Activated CD4-positive, alpha-beta T cell treated with anti-CD3 and anti-CD28 coated beads, Interleukin-2, Interleukin-6, amounts not matched to agents 100 ng/mL and 50 ng/mL, durations not matched to agents 16 hours and 8 hours (primary cell): ENCODE measurements around the gene RAB7A.

Experiments used
- DNase-seq: peaks from one replicate; pipeline ENCODE4 v3.0.0-alpha.2; 2020

The RAB7A gene

GRCh38 chr3:128726023-128727016 lies at the start of gene RAB7A:
Gene RAB7A, plus strand, starts transcription at chr3:128726183. Its CDS starts 69,185 bp downstream, at chr3:128795368.
- peak; percentile 98 for DNase-seq

DNA sequence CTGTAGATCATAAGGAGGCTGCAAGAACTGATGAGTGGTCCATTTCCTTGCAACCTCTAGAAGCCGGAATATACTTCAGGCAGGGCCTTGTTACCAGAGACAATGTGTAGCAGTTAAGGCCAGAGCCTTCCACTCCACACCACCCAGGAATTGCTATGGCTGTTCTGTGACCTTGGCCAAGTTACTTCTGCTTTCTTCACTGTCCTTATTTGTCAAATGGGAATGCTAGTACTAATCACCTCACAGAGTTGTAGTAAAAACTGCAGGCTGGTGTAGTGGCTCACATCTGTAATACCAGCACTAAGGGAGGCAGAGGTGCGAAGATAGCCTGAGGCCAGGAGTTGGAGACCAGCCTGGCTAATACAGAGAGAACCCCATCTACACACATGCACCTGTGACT lies 46.6 kb upstream of the RAB7A start:
- no peak for DNase-seq

DNA sequence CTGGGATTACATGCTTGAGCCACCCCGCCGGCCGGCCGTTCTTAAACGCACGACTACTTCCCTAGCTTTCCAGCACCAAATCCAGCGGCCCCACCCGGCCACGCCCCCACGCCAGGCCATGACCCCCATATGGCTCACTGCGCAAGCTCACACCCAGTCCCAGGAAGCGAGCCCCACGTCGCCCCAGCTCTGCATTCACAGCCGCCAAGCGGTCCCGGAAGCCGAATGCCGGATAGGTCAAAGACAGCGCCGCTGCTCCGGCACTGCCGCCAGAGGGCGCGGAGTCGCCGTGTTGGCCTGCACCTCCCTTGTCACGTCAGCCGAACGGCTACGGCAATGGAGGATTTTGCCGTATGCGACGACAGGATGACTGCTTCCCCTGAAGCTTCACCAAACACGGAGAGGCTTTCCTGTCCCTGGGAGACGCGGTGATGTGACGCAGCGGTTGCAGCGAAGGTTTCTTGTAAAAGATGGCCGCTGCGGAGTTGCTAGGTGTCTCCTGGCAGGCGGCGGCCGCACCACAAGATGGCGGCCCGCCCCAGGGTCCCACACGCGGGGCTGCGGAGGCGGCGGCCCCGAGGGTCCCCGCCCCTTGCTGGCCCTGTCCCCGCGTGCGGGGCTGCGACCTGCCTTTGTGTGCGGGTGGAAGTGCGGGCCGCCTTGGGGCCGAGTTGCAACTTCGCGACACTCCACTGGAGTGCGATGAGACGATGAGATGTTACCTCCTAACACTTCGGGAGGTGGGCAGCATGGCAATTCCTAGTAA lies 45.2 kb upstream of the RAB7A start:
- peak; percentile 100 for DNase-seq

GRCh38 chr3:128681369-128681829 lies 44.6 kb upstream of the RAB7A start:
- no peak for DNase-seq

DNA sequence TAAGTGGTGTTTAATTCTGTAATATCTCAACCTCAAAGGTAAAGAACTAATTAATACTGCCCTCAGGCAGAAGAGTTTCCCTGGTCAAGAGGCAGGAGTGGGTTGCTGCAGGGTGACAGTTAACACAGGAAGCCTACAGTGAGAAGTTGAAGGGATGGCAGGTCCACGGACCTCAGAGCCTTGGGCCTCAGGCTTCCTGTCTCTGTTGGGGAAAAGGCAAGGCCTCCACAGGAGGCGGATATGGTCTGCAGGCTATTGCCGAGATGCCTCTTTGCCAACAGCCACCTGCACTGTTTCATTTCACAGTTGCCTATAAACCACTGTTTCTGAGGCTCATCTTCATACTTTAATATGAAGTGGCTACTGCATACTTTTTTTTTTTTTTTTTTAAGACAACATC lies 42.0 kb upstream of the RAB7A start:
- DNase-seq: no peak

DNA sequence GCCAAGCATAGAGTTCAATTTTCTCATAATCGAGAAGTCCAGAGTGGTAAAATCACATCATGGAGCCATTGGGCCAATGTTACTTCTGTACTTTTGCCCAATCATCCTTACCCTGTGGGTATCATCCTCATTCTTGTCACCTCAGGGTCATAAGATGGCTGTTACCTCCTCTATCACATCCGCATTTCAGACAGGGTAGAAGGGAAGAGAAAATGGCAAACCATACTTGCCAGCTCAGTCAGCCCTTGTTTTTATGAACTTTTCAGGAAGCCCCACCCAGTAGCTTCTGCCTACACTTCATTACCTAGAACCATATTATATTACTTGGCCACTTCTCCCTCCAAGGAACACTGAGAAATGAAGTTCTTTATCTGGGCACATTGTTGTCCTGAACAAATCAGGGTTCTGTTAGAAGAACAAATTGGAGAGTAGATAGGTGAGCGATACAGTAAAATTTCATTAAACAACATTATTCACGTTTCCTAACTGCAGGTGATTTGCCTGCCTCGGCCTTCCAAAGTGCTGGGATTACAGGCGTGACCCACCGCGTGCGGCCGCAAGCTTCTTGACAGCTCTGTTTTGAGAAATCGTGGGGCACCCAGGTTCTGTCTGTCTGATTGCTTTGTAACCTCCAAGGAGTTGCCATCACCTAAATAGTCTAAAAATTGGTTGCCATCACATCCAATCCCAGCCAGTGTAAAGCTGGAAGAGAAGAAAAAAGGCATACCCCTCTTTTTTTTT lies 40.8 kb upstream of the RAB7A start:
- DNase-seq: no peak

DNA sequence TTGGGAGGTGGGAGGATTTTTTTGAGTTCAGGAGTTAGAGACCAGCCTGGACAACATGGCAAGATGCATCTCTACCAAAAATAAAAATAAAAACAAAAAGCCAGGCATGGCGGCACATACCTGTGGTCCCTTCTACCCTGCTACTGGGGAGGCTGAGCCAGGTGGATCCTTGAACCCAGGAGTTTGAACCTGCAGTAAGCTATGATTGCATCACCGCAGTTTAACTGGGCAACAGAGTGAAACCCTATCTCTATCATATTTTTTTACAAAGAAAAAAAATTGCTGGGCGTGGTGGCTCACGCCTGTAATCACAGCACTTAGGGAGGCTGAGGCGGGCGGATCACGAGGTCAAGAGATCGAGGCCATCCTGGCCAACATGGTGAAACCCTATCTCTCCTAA lies 39.5 kb upstream of the RAB7A start:
- no peak for DNase-seq

- DNase-seq: no peak
Observed at GRCh38 chr3:128689060-128689459, 36.9 kb upstream of the RAB7A start.

- no peak for DNase-seq
Observed at GRCh38 chr3:128693696-128694095, 32.3 kb upstream of the RAB7A start.

DNA sequence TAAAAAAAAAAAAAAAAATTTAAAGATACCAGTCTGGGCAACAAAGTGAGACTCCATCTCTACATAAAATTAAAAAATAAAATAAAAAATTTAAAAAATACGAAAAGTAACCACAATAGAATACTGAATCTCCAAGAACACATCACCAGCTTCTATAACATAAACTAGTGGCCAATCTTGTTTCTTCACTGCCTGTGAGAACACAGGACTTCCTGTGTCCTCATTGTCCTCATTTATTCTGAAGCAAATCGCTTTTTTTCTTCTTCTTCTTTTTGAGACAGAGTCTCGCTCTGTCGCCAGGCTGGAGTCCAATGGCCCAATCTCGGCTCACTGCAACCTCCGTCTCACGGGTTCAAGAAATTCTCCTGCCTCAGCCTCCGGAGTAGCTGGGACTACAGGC lies 28.6 kb upstream of the RAB7A start:
- no peak for DNase-seq

- no peak for DNase-seq
Observed at GRCh38 chr3:128698211-128699047, 27.6 kb upstream of the RAB7A start.

GRCh38 chr3:128701342-128702212 lies 24.4 kb upstream of the RAB7A start:
- DNase-seq: no peak

GRCh38 chr3:128702391-128702790 lies 23.6 kb upstream of the RAB7A start:
- DNase-seq: no peak

DNA sequence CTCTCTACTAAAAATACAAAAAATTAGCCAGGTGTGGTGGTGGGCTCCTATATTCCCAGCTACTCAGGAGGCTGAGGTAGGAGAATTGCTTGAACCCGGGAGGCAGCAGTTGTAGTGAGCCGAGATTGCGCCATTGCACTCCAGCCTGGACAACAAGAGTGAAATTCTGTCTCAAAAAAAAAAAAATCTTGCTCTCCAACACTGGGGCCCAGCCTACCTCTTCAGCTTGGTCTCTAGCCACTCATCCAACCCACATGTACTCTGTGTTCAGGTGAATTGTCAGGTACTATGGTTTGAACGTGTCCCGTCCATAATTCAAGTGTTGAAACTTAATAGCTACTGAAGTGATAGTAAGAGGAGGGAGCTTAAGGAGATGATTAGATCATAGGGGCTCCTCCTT lies 22.4 kb upstream of the RAB7A start:
- no peak for DNase-seq

DNA sequence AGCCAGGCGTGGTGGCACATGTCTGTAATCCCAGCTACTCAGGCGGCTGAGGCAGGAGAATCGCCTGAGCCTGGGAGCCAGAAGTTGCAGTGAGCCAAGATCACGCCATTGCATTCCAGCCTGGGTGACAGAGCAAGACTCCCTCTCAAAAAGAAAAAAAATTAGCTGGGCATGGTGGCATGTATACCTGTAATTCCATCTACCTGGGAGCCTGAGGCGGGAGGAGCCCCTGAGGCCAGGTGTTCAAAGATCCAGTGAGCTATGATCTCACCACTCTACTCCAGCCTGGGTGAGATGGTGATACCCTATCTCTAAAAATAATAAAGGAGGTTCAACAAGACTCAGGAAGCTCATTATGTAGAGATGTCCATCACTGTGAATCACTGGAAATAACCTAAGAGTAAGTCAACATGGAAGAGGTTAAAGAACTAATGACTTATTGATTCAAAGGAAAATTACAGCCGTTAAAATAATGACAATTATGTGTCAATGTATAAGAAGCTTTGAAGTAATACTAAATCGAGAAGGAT lies 19.8 kb upstream of the RAB7A start:
- no peak for DNase-seq

GRCh38 chr3:128707928-128708494 lies 18.0 kb upstream of the RAB7A start:
- no peak for DNase-seq

DNA sequence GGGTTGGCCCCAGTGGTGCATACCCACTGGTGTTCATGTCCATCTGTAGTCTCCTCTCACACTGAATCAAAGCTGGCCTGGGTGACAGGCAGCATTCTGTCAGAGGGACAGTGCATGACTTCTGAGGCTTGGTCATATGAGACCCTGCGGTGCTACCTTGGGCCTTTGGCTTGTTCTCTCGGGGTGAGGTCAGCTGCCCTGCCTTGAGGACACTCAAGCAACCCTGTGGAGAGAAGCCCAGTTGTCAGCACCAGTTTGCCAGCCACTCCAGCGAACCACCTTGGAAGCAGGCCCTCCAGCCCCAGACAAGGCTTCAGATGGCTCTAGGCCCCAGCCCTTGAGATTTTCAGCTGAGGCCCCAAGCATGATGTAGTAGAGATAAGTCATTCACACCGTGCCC lies 16.9 kb upstream of the RAB7A start:
- no peak for DNase-seq

DNA sequence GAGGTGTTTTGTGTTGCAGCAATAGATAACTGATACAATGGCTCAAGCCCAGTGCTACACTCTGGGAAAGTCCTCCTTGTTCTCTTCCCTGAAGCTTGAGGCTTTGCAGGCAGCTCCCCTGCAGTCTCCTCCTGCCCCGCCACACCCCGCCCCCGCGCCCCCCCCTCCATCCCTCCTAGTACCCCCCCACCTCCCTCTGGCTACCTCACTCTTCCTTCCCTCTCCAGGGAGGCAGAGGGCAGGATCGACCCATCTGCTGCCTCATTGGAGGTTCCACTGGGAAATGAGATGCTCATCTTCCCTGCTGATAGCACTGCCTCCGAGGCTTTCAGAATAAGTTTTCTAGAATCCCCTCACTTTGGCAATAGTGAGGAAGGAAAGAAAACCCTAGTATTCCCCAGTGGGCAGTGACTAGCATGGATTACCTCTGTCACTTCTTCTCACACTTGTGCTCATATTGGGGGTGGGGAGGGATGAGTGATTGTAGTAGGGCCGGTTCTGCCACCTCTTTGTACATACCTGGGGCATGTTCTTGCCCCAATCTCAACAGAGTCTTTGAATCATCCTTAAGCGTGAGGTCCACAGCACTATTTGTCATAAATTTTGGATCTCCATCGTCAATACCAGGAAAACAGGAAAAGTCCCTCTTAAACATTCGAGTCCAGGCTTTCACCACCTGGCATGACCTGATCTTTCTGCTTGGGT lies 16.3 kb upstream of the RAB7A start:
- no peak for DNase-seq

DNA sequence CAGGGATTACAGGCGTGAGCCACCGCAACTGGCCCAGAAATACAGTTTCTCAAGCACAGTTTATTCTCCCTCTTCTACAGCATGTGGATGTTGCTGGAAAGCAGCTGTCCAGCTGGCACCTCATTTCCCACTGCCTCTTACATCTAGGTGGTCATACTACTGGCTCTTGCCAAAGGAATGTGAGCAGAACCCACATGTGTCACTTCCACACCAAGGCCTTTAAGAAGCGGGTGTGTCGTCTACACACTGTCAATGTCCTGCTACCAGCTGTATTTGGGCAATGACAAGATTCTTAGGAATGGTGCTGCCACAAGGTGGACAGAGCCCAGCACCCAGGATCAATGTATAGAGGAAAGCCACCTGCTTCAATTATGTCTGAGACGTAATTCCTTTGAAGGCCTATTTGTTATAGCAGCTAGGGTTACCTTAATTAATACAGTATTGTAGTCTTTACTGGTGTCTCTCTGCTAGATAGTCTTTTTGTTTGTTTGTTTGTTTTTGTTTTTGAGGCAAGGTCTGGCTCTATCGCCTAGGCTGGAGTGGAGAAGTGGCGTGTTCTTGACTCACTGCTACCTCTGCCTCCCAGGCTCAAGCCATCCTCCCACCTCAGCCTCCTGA lies 15.1 kb upstream of the RAB7A start:
- no peak for DNase-seq
